IPS-15b (cell line): Measurements from ENCODE around the gene ST7.

Source experiments
- H3K27me3 ChIP-seq: one replicate; pipeline ENCODE4 v1.6.1; 2013; ENCODE audit warnings: low read length; ENCODE audit not compliant: control insufficient read depth, insufficient read depth
- H3K36me3 ChIP-seq: one replicate; pipeline ENCODE4 v1.6.1; 2013; ENCODE audit warnings: low read length; ENCODE audit not compliant: control insufficient read depth, insufficient read depth
- H3K4me1 ChIP-seq: one replicate; pipeline ENCODE4 v1.6.1; 2013; ENCODE audit warnings: mild to moderate bottlenecking, low read length; ENCODE audit not compliant: control insufficient read depth, insufficient read depth
- H3K4me3 ChIP-seq: one replicate; pipeline ENCODE4 v1.5.1; 2013; ENCODE audit warnings: low read depth, low read length
- H3K9ac ChIP-seq: one replicate; pipeline ENCODE4 v1.6.1; 2013; ENCODE audit warnings: low read depth, mild to moderate bottlenecking, low read length
- H3K9me3 ChIP-seq: one replicate; pipeline ENCODE4 v1.6.1; 2013; ENCODE audit warnings: mild to moderate bottlenecking, low read length; ENCODE audit not compliant: control insufficient read depth, insufficient read depth

Gene ST7

DNA sequence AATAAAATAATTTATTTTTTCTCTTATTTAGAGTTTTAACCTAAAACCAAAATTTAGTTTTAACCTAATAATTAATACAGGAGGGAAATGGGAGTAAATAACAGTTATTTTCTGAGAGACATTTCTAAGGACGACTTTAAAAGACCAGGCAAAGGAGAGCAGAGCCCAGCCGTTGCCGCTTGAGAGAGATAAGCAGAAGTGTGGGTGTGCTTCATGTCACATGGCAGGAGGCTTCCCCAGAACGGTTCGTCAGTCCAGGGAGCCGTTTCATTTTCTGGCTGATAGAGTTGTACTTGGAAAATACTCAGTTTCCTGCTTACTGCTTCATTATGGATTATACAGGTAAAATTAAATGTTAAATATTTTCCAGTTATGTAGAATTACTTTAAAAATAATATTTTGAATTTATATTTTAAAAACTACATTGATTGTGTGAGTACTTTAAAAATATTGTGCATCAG lies 61.4 kb downstream of the ST7 start:
- Histone ChIP-seq H3K36me3 (no peaks in the 10 kb centered on the region), H3K9me3 (no peaks in the 10 kb centered on the region), H3K9ac (no peak overlapping the region), H3K27me3 (no peaks in the 10 kb centered on the region), H3K4me1 (no peaks in the 10 kb centered on the region), H3K4me3 (no peak overlapping the region)

GRCh38 chr7:117015258-117016184 lies 62.2 kb downstream of the ST7 start:
- Histone ChIP-seq H3K4me3 (no peak overlapping the region), H3K4me1 (peaks cover under 1% of the 10 kb centered on the region), H3K9me3 (no peaks in the 10 kb centered on the region), H3K27me3 (no peaks in the 10 kb centered on the region), H3K9ac (no peak overlapping the region), H3K36me3 (no peaks in the 10 kb centered on the region)

DNA sequence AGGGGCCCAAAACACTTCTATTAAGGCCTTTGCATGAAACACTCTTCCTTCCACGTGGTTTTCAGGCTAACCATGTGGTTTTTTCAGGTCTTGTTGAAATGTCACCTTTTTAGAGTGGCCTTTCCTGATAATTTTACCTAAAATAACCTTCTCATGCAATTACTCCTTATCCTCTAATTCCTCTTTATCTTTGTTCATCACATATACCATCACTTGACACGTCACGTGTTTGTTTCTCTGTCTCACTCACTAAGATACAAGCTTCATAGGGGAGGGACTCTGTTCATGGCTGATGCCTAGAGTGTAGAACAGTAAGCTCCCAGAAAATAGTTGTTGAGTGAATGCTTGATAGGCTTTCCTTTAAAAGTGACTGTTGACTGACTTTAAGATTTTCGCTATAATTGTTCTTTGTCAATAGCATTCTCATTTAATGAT lies 63.7 kb downstream of the ST7 start:
- Histone ChIP-seq H3K36me3 (no peaks in the 10 kb centered on the region), H3K4me1 (peaks cover 4% of the 10 kb centered on the region), H3K9me3 (no peaks in the 10 kb centered on the region), H3K4me3 (no peak overlapping the region), H3K9ac (no peak overlapping the region), H3K27me3 (no peaks in the 10 kb centered on the region)

DNA sequence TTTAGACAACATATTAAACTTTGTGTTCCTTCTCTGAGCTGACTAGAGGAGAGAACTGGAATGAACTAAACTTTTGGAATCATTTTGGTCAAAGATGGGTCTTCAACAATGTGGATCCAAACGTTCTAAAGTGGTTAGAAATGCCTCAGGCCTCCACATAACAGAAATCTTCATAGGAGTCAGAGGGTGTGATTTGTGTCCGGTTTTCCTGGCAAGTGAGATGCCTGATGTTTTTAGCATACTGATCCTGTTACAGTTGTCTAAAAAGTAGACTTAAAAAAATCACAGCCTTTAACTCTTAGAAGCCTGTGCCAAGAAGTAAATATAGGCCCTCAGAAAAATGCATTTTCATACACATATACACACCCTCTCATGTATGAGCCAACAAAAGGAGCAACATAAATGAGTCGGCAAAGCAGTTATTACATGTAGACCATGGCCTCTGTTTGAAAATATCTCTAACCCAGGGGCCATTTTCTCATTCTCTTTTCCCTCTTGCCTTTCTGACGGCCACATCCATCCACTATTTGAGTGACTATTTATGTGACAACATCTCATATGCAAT lies 64.5 kb downstream of the ST7 start:
- Histone ChIP-seq H3K4me1 (peaks cover 4% of the 10 kb centered on the region), H3K9me3 (no peaks in the 10 kb centered on the region), H3K27me3 (no peaks in the 10 kb centered on the region), H3K36me3 (no peaks in the 10 kb centered on the region), H3K9ac (no peak overlapping the region), H3K4me3 (no peak overlapping the region)

GRCh38 chr7:117018713-117019112 lies 65.4 kb downstream of the ST7 start:
- H3K36me3 ChIP-seq = no peaks in the 10 kb centered on the region
- H3K27me3 ChIP-seq = no peaks in the 10 kb centered on the region
- H3K4me3 ChIP-seq = no peak overlapping the region
- H3K9ac ChIP-seq = no peak overlapping the region
- no peaks in the 10 kb centered on the region for H3K9me3 ChIP-seq
- H3K4me1 ChIP-seq = peaks cover 4% of the 10 kb centered on the region

DNA sequence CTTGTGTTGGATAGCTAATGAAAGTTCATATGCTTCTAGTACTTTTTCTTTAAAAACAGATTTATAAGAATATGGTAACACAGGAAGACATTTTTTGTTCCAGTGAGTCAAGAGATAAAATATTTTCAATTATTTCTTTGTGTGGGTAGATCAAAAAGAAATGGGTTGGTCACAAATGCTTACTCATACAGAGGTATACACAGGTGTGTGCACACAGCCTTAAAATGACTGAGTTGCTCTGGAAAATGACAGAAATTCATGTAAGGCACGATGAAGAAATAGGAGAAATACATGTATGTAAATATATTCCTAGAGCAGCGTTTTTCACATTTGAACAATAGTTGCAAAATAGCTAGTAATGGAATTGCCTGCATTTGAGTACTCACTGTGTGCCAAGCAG lies 66.0 kb downstream of the ST7 start:
- Histone ChIP-seq H3K27me3 (no peaks in the 10 kb centered on the region), H3K4me3 (no peak overlapping the region), H3K36me3 (no peaks in the 10 kb centered on the region), H3K4me1 (peaks cover 4% of the 10 kb centered on the region), H3K9me3 (no peaks in the 10 kb centered on the region), H3K9ac (no peak overlapping the region)

GRCh38 chr7:117019786-117020590 lies 66.7 kb downstream of the ST7 start:
- no peaks in the 10 kb centered on the region for H3K9me3 ChIP-seq
- H3K27me3 ChIP-seq = no peaks in the 10 kb centered on the region
- peak overlapping the region; percentile 9 for H3K4me3 ChIP-seq
- no peak overlapping the region for H3K9ac ChIP-seq
- peaks cover 4% of the 10 kb centered on the region for H3K4me1 ChIP-seq
- H3K36me3 ChIP-seq = no peaks in the 10 kb centered on the region

DNA sequence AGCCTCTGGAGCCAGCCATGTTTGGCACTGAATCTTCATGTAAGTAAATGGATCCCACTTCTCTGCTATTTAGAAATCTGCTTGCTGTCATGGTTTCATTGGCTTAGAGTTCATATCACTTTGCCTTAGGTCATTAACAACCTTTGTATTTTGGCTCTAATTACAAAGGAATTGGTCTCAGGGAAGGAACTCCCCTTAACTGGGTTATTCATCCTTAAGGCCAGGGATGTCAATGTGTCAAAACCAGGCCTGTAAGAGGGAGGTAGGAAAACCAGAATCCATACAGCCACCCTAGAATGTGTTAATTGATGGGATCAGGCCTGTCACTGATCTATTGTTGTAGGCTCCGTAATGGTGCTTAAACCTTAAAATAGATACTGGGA lies 67.3 kb downstream of the ST7 start:
- Histone ChIP-seq H3K9me3 (no peaks in the 10 kb centered on the region), H3K27me3 (no peaks in the 10 kb centered on the region), H3K36me3 (no peaks in the 10 kb centered on the region), H3K4me1 (peaks cover 4% of the 10 kb centered on the region), H3K9ac (no peak overlapping the region), H3K4me3 (no peak overlapping the region)

DNA sequence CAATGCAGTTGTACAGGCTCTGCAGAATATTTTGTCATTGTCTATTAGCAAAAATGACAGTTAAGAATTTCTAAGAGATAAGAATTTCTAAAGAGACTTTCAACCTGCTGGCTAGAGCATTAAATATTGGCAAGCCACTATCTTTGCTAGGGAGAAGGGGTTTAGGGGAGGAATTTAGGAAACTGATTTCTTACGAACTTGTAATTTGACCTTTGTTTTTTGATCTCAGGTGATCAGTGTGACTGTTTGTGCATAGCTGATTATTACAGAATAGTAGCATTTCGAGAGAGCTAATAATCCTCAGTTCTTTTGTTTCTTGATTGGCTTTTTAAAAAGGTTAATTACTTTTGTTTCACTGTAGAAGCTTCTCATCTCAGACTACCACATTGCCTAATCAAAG lies 68.1 kb downstream of the ST7 start:
- Histone ChIP-seq H3K27me3 (no peaks in the 10 kb centered on the region), H3K9ac (no peak overlapping the region), H3K9me3 (no peaks in the 10 kb centered on the region), H3K4me1 (peaks cover 4% of the 10 kb centered on the region), H3K36me3 (no peaks in the 10 kb centered on the region), H3K4me3 (no peak overlapping the region)

DNA sequence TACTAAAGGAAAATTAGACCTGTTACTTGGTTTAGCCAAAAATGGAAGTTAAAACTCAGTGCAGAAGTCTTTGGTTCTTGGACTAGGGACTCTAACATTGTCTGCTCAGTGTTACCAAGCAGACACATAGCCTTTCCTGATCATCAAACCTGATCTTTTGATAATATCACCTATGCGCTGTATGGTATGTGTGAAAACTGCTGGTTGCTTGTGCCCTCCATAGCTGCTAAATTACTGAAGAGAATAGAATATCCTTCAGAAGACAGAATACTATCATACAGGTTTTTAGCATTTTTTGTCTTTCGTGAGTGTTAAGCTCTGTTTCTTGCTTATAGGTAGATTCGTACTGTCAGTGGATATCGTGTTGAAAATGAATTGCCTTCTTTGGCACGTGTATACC lies 68.7 kb downstream of the ST7 start:
- H3K4me3 ChIP-seq = no peak overlapping the region
- H3K9ac ChIP-seq = no peak overlapping the region
- H3K9me3 ChIP-seq = no peaks in the 10 kb centered on the region
- H3K36me3 ChIP-seq = no peaks in the 10 kb centered on the region
- no peaks in the 10 kb centered on the region for H3K27me3 ChIP-seq
- H3K4me1 ChIP-seq = peaks cover 4% of the 10 kb centered on the region

DNA sequence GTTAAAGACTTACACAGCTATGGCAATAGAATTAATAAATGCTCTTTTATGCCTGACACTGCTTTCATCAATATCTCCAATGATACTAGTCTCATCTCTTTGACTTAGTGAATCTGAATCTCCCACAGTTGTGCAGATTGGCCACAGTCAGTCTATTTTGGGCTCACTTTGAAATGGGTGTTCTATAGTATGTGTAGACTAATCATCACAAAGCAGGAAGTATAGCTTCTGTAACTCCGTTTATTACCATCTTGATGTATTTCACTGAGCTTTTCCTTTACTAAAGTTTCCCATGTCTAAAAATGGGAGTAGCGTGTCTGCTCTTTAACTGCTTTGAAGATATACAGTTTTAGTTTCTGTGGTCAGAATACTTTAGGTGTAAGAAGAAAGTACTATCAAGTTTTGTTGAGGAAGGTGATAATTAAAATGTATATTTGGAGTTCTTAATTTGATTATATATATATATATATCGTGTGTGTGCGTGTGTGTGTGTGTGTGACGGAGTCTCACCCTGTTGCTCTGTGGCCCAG lies 70.1 kb downstream of the ST7 start:
- Histone ChIP-seq H3K36me3 (no peaks in the 10 kb centered on the region), H3K9ac (no peak overlapping the region), H3K9me3 (no peaks in the 10 kb centered on the region), H3K27me3 (no peaks in the 10 kb centered on the region), H3K4me1 (peaks cover 4% of the 10 kb centered on the region), H3K4me3 (no peak overlapping the region)
